Neuronal stem cell (in vitro differentiated cells): ENCODE results near the gene MYO10.

Experiments used
- DNase-seq: peaks from one replicate; pipeline ENCODE4 v3.0.0-alpha.2; 2013; ENCODE audit warnings: low spot score
- H2AFZ ChIP-seq: one replicate; pipeline ENCODE4 v1.6.1; 2013; ENCODE audit warnings: mild to moderate bottlenecking, low read length, inconsistent platforms
- H2AK5ac ChIP-seq: 2 replicates; pipeline ENCODE4 v1.6.1; 2013; ENCODE audit warnings: low read depth, mild to moderate bottlenecking, inconsistent platforms, low read length, moderate library complexity, mixed read lengths
- H2BK120ac ChIP-seq: 2 replicates; pipeline ENCODE4 v1.6.1; 2013; ENCODE audit warnings: low read depth, mild to moderate bottlenecking, inconsistent platforms, low read length, moderate library complexity, mixed read lengths
- H2BK12ac ChIP-seq: one replicate; pipeline ENCODE4 v1.6.1; 2013; ENCODE audit warnings: low read length, inconsistent platforms
- H2BK15ac ChIP-seq: 2 replicates; pipeline ENCODE4 v1.6.1; 2013; ENCODE audit warnings: mild to moderate bottlenecking, low read length, inconsistent platforms, mixed read lengths
- H2BK5ac ChIP-seq: one replicate; pipeline ENCODE4 v1.6.1; 2013; ENCODE audit warnings: inconsistent platforms, mild to moderate bottlenecking, low read length, moderate library complexity
- H3K14ac ChIP-seq: one replicate; pipeline ENCODE4 v1.6.1; 2013; ENCODE audit warnings: low read length, inconsistent platforms
- H3K18ac ChIP-seq: 2 replicates; pipeline ENCODE4 v1.6.1; 2013; ENCODE audit warnings: low read length, inconsistent platforms
- H3K23ac ChIP-seq: 2 replicates; pipeline ENCODE4 v1.6.1; 2013; ENCODE audit warnings: low read depth, mild to moderate bottlenecking, mixed read lengths, low read length, inconsistent platforms; ENCODE audit not compliant: poor library complexity
- H3K27ac ChIP-seq: replicated peaks from 3 replicates; pipeline ENCODE4 v1.5.1; 2013; ENCODE audit warnings: low read length, inconsistent platforms
- H3K27me3 ChIP-seq, 3 experiments: 2 replicates each; pipeline ENCODE4 v1.6.1; 2013; ENCODE audit warnings: low read length in 3 of 3, mild to moderate bottlenecking in 2 of 3, inconsistent platforms in 1 of 3, low read depth in 1 of 3, mixed read lengths in 1 of 3, moderate library complexity in 1 of 3; ENCODE audit not compliant: control insufficient read depth in 3 of 3, insufficient read depth in 3 of 3
- H3K36me3 ChIP-seq, 2 donors: replicated peaks in 1 of 2; 2 replicates each; pipeline ENCODE4 v1.6.1; 2013; ENCODE audit warnings: low read length in 2 of 2; ENCODE audit not compliant: control insufficient read depth in 2 of 2, insufficient read depth in 2 of 2
- H3K4ac ChIP-seq: 2 replicates; pipeline ENCODE4 v1.6.1; 2013; ENCODE audit warnings: inconsistent platforms, mild to moderate bottlenecking, low read length, moderate library complexity
- H3K4me1 ChIP-seq, 2 donors: 1 replicate in 1 of 2; 2 replicates in 1 of 2; pipeline ENCODE4 v1.6.1; 2013; ENCODE audit warnings: low read length in 2 of 2, low read depth in 1 of 2; ENCODE audit not compliant: control insufficient read depth in 2 of 2, insufficient read depth in 1 of 2
- H3K4me2 ChIP-seq: one replicate; pipeline ENCODE4 v1.6.1; 2013; ENCODE audit warnings: mild to moderate bottlenecking, low read length, inconsistent platforms; ENCODE audit not compliant: insufficient read depth, poor library complexity, severe bottlenecking
- H3K4me3 ChIP-seq, 2 donors: 2 replicates each; pipeline ENCODE4 v1.5.1; 2013; ENCODE audit warnings: low read length in 2 of 2, mild to moderate bottlenecking in 2 of 2, inconsistent platforms in 1 of 2, moderate library complexity in 1 of 2
- H3K79me1 ChIP-seq: one replicate; pipeline ENCODE4 v1.6.1; 2013; ENCODE audit warnings: low read depth, mild to moderate bottlenecking, inconsistent platforms, low read length, moderate library complexity
- H3K9ac ChIP-seq: one replicate; pipeline ENCODE4 v1.6.1; 2013; ENCODE audit warnings: mild to moderate bottlenecking, low read depth, low read length, inconsistent platforms; ENCODE audit not compliant: poor library complexity
- H3K9me3 ChIP-seq, 2 donors: replicated peaks in 1 of 2; 2 replicates each; pipeline versions ENCODE3 to v1.6.1; 2013; ENCODE audit warnings: low read length in 2 of 2, mild to moderate bottlenecking in 2 of 2, inconsistent platforms in 1 of 2, low read depth in 1 of 2, mixed read lengths in 1 of 2, moderate library complexity in 1 of 2; ENCODE audit not compliant: control insufficient read depth in 2 of 2, insufficient read depth in 1 of 2
- H4K8ac ChIP-seq: one replicate; pipeline ENCODE4 v1.6.1; 2013; ENCODE audit warnings: low read depth, mild to moderate bottlenecking, inconsistent platforms, low read length, moderate library complexity
- H4K91ac ChIP-seq: one replicate; pipeline ENCODE4 v1.6.1; 2013; ENCODE audit warnings: low read length, low read depth, mild to moderate bottlenecking, inconsistent platforms; ENCODE audit not compliant: poor library complexity
- WGBS, 2 donors: extraction: QIAGEN DNeasy Blood & Tissue Kit; methylation state at CpG; one replicate each; pipeline ENCODE4 v1.1.7; 2013; ENCODE audit warnings: missing lambda C conversion rate in 2 of 2, mixed read lengths in 1 of 2; ENCODE audit not compliant: insufficient read length in 2 of 2, insufficient replicate concordance in 1 of 2; ENCODE audit errors: extremely low coverage in 2 of 2; 5-methylcytosine and 5-hydroxymethylcytosine counted together

Gene MYO10

GRCh38 chr5:16784088-16784487 lies 152.0 kb downstream of the MYO10 start:
- Histone ChIP-seq H3K9ac (no peak overlapping the region), H3K4me3 (no peak overlapping the region), H3K4me1 (no peaks in the 10 kb centered on the region), H3K36me3 (peaks cover 4 to 26% of the 10 kb centered on the region in 2 donors), H3K4ac (no peak overlapping the region), H2AFZ (no peak overlapping the region), H3K27me3 (no peaks in the 10 kb centered on the region), H2BK120ac (no peak overlapping the region), H4K8ac (no peak overlapping the region), H3K27ac (no peak overlapping the region), H3K79me1 (no peaks in the 10 kb centered on the region), H2BK12ac (no peak overlapping the region), H4K91ac (no peak overlapping the region), H3K14ac (no peak overlapping the region), H3K9me3 (no peaks in the 10 kb centered on the region), H2BK15ac (no peak overlapping the region), H2BK5ac (no peak overlapping the region), H3K18ac (peak overlapping the region; percentile 1), H3K4me2 (no peak overlapping the region), H3K23ac (no peak overlapping the region), H2AK5ac (no peak overlapping the region)
- WGBS, 2 donors, result no CpG with 5 or more reads among the region's 9 CpGs
- DNase-seq, result no peak

- Histone ChIP-seq H4K91ac (no peak overlapping the region), H3K27me3 (no peaks in the 10 kb centered on the region), H3K18ac (no peak overlapping the region), H3K14ac (no peak overlapping the region), H2AK5ac (no peak overlapping the region), H3K36me3 (peaks cover 5 to 34% of the 10 kb centered on the region in 2 donors), H3K4ac (no peak overlapping the region), H2BK15ac (no peak overlapping the region), H4K8ac (no peak overlapping the region), H3K23ac (no peak overlapping the region), H2BK12ac (no peak overlapping the region), H3K27ac (no peak overlapping the region), H3K9me3 (no peaks in the 10 kb centered on the region), H3K4me2 (no peak overlapping the region), H2AFZ (no peak overlapping the region), H3K79me1 (no peaks in the 10 kb centered on the region), H2BK5ac (no peak overlapping the region), H3K4me1 (no peaks in the 10 kb centered on the region), H3K9ac (no peak overlapping the region), H2BK120ac (no peak overlapping the region), H3K4me3 (no peak overlapping the region)
- DNase-seq, result no peak
- no CpG with 5 or more reads among the region's 12 CpGs for WGBS, 2 donors
Observed at GRCh38 chr5:16781828-16782626, 154.1 kb downstream of the MYO10 start.

GRCh38 chr5:16780325-16780724 lies 155.8 kb downstream of the MYO10 start:
- no peak for DNase-seq
- H3K9ac ChIP-seq, result no peak overlapping the region
- H2BK120ac ChIP-seq, result no peak overlapping the region
- no peak overlapping the region for H4K91ac ChIP-seq
- H2BK15ac ChIP-seq, result no peak overlapping the region
- H3K79me1 ChIP-seq, result no peaks in the 10 kb centered on the region
- H2BK12ac ChIP-seq, result no peak overlapping the region
- no peak overlapping the region for H3K18ac ChIP-seq
- H3K4ac ChIP-seq, result no peak overlapping the region
- H3K4me3 ChIP-seq, result no peak overlapping the region
- no peaks in the 10 kb centered on the region for H3K27me3 ChIP-seq
- no peak overlapping the region for H4K8ac ChIP-seq
- no CpG with 5 or more reads among the region's 6 CpGs for WGBS, 2 donors
- no peak overlapping the region for H2AK5ac ChIP-seq
- no peak overlapping the region for H3K14ac ChIP-seq
- H3K27ac ChIP-seq, result no peak overlapping the region
- no peak overlapping the region for H2BK5ac ChIP-seq
- H3K4me1 ChIP-seq, result no peaks in the 10 kb centered on the region
- peaks cover 5 to 34% of the 10 kb centered on the region in 2 donors for H3K36me3 ChIP-seq
- H2AFZ ChIP-seq, result no peak overlapping the region
- no peaks in the 10 kb centered on the region for H3K9me3 ChIP-seq
- H3K4me2 ChIP-seq, result no peak overlapping the region
- no peak overlapping the region for H3K23ac ChIP-seq

GRCh38 chr5:16777432-16777831 lies 158.7 kb downstream of the MYO10 start:
- H3K79me1 ChIP-seq, result no peaks in the 10 kb centered on the region
- H2BK15ac ChIP-seq, result no peak overlapping the region
- peaks cover 2 to 30% of the 10 kb centered on the region in 2 donors for H3K36me3 ChIP-seq
- no CpG with 5 or more reads among the region's 5 CpGs for WGBS, 2 donors
- H3K23ac ChIP-seq, result no peak overlapping the region
- H3K4ac ChIP-seq, result no peak overlapping the region
- H4K8ac ChIP-seq, result no peak overlapping the region
- peaks cover 1 to 6% of the 10 kb centered on the region in 2 donors for H3K4me1 ChIP-seq
- no peaks in the 10 kb centered on the region for H3K27me3 ChIP-seq
- no peak overlapping the region for H3K9ac ChIP-seq
- no peak overlapping the region for H3K14ac ChIP-seq
- H2BK12ac ChIP-seq, result no peak overlapping the region
- no peak overlapping the region for H3K18ac ChIP-seq
- no peak overlapping the region for H2BK5ac ChIP-seq
- H3K4me3 ChIP-seq, result no peak overlapping the region
- H2AK5ac ChIP-seq, result no peak overlapping the region
- no peak overlapping the region for H2BK120ac ChIP-seq
- no peak overlapping the region for H2AFZ ChIP-seq
- DNase-seq, result no peak
- H3K4me2 ChIP-seq, result no peak overlapping the region
- H3K9me3 ChIP-seq, result no peaks in the 10 kb centered on the region
- H3K27ac ChIP-seq, result no peak overlapping the region
- no peak overlapping the region for H4K91ac ChIP-seq
